ENCODE results near the gene PEX16.

- no peak for TF ChIP-seq CTCF (IDR thresholded peaks at IDR 0.05; ENCODE audit: low read depth, low read length, poor library complexity, severe bottlenecking)
- no peak for TF ChIP-seq EZH2phosphoT487 (IDR thresholded peaks at IDR 0.05; ENCODE audit: borderline replicate concordance, low read length)
Observed at GRCh38 chr11:45932217-45932616, 14.5 kb upstream of the PEX16 start.
